HEK293 (cell line): ENCODE data around the gene ATE1.

Experiments used
- ATF2 ChIP-seq: fragments of 450-650 bp; formaldehyde crosslinking; IDR thresholded peaks from 2 replicates; pipeline ENCODE4 v1.5.1; 2016; ENCODE audit warnings: missing biosample characterization, missing genetic modification characterization, low read depth
- BCL6B ChIP-seq: fragments of 450-650 bp; formaldehyde crosslinking; IDR thresholded peaks from 2 replicates; pipeline ENCODE4 v1.5.1; 2017; ENCODE audit warnings: missing biosample characterization, missing genetic modification characterization
- GFI1B ChIP-seq: fragments of 450-650 bp; formaldehyde crosslinking; IDR thresholded peaks from 2 replicates; pipeline ENCODE4 v1.5.1; 2016; ENCODE audit warnings: missing biosample characterization, missing genetic modification characterization
- KLF10 ChIP-seq: fragments of 450-650 bp; IDR thresholded peaks from 2 replicates; pipeline ENCODE4 v1.5.1; 2018; ENCODE audit warnings: missing biosample characterization, mild to moderate bottlenecking, missing genetic modification characterization
- OSR2 ChIP-seq: fragments of 450-650 bp; formaldehyde crosslinking; IDR thresholded peaks from 2 replicates; pipeline ENCODE4 v1.5.1; 2016; ENCODE audit warnings: missing biosample characterization, missing genetic modification characterization
- OVOL3 ChIP-seq: fragments of 450-650 bp; formaldehyde crosslinking; IDR thresholded peaks from 2 replicates; pipeline ENCODE4 v1.5.1; 2016; ENCODE audit warnings: missing biosample characterization, missing genetic modification characterization
- PRDM2 ChIP-seq: fragments of 450-650 bp; formaldehyde crosslinking; IDR thresholded peaks from 2 replicates; pipeline ENCODE4 v1.5.1; 2016; ENCODE audit warnings: missing biosample characterization, missing genetic modification characterization, borderline replicate concordance
- ZNF121 ChIP-seq: fragments of 450-650 bp; formaldehyde crosslinking; IDR thresholded peaks from 2 replicates; pipeline ENCODE4 v1.5.1; 2016; ENCODE audit warnings: missing biosample characterization, missing genetic modification characterization
- ZNF157 ChIP-seq: fragments of 450-650 bp; formaldehyde crosslinking; IDR thresholded peaks from 2 replicates; pipeline ENCODE4 v1.5.1; 2016; ENCODE audit warnings: missing biosample characterization, missing genetic modification characterization
- ZNF175 ChIP-seq: fragments of 450-650 bp; formaldehyde crosslinking; IDR thresholded peaks from 2 replicates; pipeline ENCODE4 v1.5.1; 2016; ENCODE audit warnings: missing biosample characterization, missing genetic modification characterization
- ZNF202 ChIP-seq: fragments of 450-650 bp; formaldehyde crosslinking; IDR thresholded peaks from 2 replicates; pipeline ENCODE4 v1.5.1; 2016; ENCODE audit warnings: missing biosample characterization, missing genetic modification characterization, borderline replicate concordance
- ZNF23 ChIP-seq: fragments of 450-650 bp; formaldehyde crosslinking; IDR thresholded peaks from 2 replicates; pipeline ENCODE4 v1.5.1; 2016; ENCODE audit warnings: missing biosample characterization, missing genetic modification characterization, borderline replicate concordance
- ZNF274 ChIP-seq, 2 experiments: fragments of 200-500 bp in 1 of 2; fragments of 450-650 bp in 1 of 2; sonication (Bioruptor generic) in 1 of 2; formaldehyde crosslinking in 1 of 2; IDR thresholded peaks; 2 replicates each; pipeline versions ENCODE4 v1.5.1 to v1.6.1; 2014 to 2016; ENCODE audit warnings: borderline replicate concordance in 1 of 2, inconsistent platforms in 1 of 2, low read length in 1 of 2, missing biosample characterization in 1 of 2, missing genetic modification characterization in 1 of 2
- ZNF354C ChIP-seq: fragments of 450-650 bp; formaldehyde crosslinking; IDR thresholded peaks from 2 replicates; pipeline ENCODE4 v1.5.1; 2016; ENCODE audit warnings: missing biosample characterization, missing genetic modification characterization, low read depth, borderline replicate concordance
- ZNF37A ChIP-seq: fragments of 450-650 bp; IDR thresholded peaks from 2 replicates; pipeline ENCODE4 v1.5.1; 2018; ENCODE audit warnings: missing biosample characterization, missing genetic modification characterization
- ZNF548 ChIP-seq: fragments of 450-650 bp; formaldehyde crosslinking; IDR thresholded peaks from 2 replicates; pipeline ENCODE4 v1.5.1; 2016; ENCODE audit warnings: missing biosample characterization, missing genetic modification characterization
- ZNF549 ChIP-seq: fragments of 450-650 bp; IDR thresholded peaks from 2 replicates; pipeline ENCODE4 v1.5.1; 2018; ENCODE audit warnings: missing biosample characterization, missing genetic modification characterization, mild to moderate bottlenecking, inconsistent platforms, moderate library complexity
- ZNF830 ChIP-seq: fragments of 450-650 bp; IDR thresholded peaks from 2 replicates; pipeline ENCODE4 v1.5.0; 2018; ENCODE audit warnings: missing biosample characterization, missing genetic modification characterization, low read depth, mild to moderate bottlenecking, moderate library complexity
- ZSCAN30 ChIP-seq: fragments of 450-650 bp; IDR thresholded peaks from 2 replicates; pipeline ENCODE4 v1.5.1; 2018; ENCODE audit warnings: missing biosample characterization, mild to moderate bottlenecking, missing genetic modification characterization, moderate library complexity
- ZSCAN4 ChIP-seq: fragments of 450-650 bp; formaldehyde crosslinking; IDR thresholded peaks from 2 replicates; pipeline ENCODE4 v1.5.1; 2017; ENCODE audit warnings: missing biosample characterization, missing genetic modification characterization
- TF ChIP-seq, protein P1 (sequence below): sonication (generic); formaldehyde crosslinking; IDR thresholded peaks from 2 replicates; pipeline ENCODE4 v1.8.1; 2022; ENCODE audit warnings: mild to moderate bottlenecking, moderate library complexity, missing genetic modification reagents
- TF ChIP-seq, protein P2 (sequence below): fragments of 450-650 bp; formaldehyde crosslinking; IDR thresholded peaks from 2 replicates; pipeline ENCODE4 v1.5.1; 2016; ENCODE audit warnings: missing biosample characterization, missing genetic modification characterization
- TF ChIP-seq, protein P3 (sequence below): fragments of 450-650 bp; formaldehyde crosslinking; IDR thresholded peaks from 2 replicates; pipeline ENCODE4 v1.5.1; 2016; ENCODE audit warnings: missing biosample characterization, missing genetic modification characterization

The ATE1 gene

DNA sequence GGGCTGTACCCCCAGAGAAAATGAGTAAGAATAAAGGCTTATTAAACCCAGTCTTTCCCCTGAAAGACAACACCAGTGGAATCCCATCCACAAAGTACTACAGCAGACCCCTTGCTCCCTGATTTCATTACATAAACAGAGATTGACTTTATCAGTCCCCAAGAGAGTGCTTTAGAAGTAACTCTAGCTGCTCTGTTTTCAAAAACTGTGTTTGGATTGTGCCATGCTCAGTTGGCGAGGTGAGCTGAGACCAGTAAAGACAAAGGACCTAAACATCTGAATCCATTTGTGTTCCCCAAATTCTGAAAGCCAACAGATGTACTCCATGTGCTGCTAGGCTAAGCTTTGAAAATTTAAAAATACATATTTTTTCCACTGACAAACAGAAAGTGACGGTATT lies 127.0 kb downstream of the ATE1 start (continued):
- TF ChIP-seq PRDM2 (tag by site-specific recombination) = no peak
- TF ChIP-seq ZNF23 (tag by site-specific recombination) = no peak
- TF ChIP-seq ZSCAN30 (tag by site-specific recombination) = 0 out of 2 replicates have a peak, but pooled peaks have one; percentile 57
- TF ChIP-seq ZNF274 (IDR thresholded peaks at IDR 0.05; ENCODE audit: low read length) = no peak
- TF ChIP-seq ZNF274 (tag by site-specific recombination; IDR thresholded peaks at IDR 0.05; ENCODE audit: borderline replicate concordance) = no peak
- TF ChIP-seq ZNF548 (tag by site-specific recombination) = no peak
- TF ChIP-seq, protein P1, sequence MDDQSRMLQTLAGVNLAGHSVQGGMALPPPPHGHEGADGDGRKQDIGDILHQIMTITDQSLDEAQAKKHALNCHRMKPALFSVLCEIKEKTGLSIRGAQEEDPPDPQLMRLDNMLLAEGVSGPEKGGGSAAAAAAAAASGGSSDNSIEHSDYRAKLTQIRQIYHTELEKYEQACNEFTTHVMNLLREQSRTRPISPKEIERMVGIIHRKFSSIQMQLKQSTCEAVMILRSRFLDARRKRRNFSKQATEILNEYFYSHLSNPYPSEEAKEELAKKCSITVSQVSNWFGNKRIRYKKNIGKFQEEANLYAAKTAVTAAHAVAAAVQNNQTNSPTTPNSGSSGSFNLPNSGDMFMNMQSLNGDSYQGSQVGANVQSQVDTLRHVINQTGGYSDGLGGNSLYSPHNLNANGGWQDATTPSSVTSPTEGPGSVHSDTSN (CRISPR knock-in tag) = no peak
- no peak for TF ChIP-seq BCL6B (tag by site-specific recombination)
- TF ChIP-seq ZNF549 (tag by site-specific recombination) = no peak
- TF ChIP-seq, protein P2, sequence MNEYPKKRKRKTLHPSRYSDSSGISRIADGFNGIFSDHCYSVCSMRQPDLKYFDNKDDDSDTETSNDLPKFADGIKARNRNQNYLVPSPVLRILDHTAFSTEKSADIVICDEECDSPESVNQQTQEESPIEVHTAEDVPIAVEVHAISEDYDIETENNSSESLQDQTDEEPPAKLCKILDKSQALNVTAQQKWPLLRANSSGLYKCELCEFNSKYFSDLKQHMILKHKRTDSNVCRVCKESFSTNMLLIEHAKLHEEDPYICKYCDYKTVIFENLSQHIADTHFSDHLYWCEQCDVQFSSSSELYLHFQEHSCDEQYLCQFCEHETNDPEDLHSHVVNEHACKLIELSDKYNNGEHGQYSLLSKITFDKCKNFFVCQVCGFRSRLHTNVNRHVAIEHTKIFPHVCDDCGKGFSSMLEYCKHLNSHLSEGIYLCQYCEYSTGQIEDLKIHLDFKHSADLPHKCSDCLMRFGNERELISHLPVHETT (tag by site-specific recombination) = no peak
- TF ChIP-seq OSR2 = peak; percentile 55
- TF ChIP-seq ZNF157 = no peak
- no peak for TF ChIP-seq ZNF37A (tag by site-specific recombination)
- no peak for TF ChIP-seq ZNF202 (tag by site-specific recombination)
- TF ChIP-seq GFI1B (tag by site-specific recombination) = peak; percentile 81
- no peak for TF ChIP-seq ZSCAN4 (tag by site-specific recombination)
- no peak for TF ChIP-seq KLF10
- TF ChIP-seq ATF2 (tag by site-specific recombination) = no peak
- no peak for TF ChIP-seq ZNF354C
- TF ChIP-seq ZNF830 (tag by site-specific recombination) = no peak
- TF ChIP-seq, protein P3, sequence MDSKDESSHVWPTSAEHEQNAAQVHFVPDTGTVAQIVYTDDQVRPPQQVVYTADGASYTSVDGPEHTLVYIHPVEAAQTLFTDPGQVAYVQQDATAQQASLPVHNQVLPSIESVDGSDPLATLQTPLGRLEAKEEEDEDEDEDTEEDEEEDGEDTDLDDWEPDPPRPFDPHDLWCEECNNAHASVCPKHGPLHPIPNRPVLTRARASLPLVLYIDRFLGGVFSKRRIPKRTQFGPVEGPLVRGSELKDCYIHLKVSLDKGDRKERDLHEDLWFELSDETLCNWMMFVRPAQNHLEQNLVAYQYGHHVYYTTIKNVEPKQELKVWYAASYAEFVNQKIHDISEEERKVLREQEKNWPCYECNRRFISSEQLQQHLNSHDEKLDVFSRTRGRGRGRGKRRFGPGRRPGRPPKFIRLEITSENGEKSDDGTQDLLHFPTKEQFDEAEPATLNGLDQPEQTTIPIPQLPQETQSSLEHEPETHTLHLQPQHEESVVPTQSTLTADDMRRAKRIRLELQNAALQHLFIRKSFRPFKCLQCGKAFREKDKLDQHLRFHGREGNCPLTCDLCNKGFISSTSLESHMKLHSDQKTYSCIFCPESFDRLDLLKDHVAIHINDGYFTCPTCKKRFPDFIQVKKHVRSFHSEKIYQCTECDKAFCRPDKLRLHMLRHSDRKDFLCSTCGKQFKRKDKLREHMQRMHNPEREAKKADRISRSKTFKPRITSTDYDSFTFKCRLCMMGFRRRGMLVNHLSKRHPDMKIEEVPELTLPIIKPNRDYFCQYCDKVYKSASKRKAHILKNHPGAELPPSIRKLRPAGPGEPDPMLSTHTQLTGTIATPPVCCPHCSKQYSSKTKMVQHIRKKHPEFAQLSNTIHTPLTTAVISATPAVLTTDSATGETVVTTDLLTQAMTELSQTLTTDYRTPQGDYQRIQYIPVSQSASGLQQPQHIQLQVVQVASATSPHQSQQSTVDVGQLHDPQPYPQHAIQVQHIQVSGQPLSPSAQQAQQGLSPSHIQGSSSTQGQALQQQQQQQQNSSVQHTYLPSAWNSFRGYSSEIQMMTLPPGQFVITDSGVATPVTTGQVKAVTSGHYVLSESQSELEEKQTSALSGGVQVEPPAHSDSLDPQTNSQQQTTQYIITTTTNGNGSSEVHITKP (tag by site-specific recombination) = peak; percentile 37; the same call in 1 of the 2 replicates
- no peak for TF ChIP-seq ZNF175
- peak; percentile 77; the same call in 1 of the 2 replicates for TF ChIP-seq OVOL3 (tag by site-specific recombination)
- TF ChIP-seq ZNF121 = no peak
